T-helper 17 cell (primary cell): Measurements from ENCODE around the gene DAND5. TPM values are rescaled to one million over a fixed set of nuclear protein-coding genes. Genes with fewer than 3 reads are reported as not detected.

Experiments used
- ATAC-seq: fragments of 150-1000 bp; cut with Tn5 transposase; 2 replicates; pipeline ENCODE4 v1.10.0; 2021; ENCODE audit warnings: mild to moderate bottlenecking, moderate library complexity
- DNase-seq, 3 donors: peaks; one replicate each; pipeline versions ENCODE4 v3.0.0 to v3.0.0-alpha.2; 2020 to 2021
- H3K9me3 ChIP-seq: one replicate; pipeline ENCODE4 v1.7.0; 2013; ENCODE audit warnings: low read length, mild to moderate bottlenecking; ENCODE audit not compliant: control insufficient read depth, poor library complexity, severe bottlenecking
- H3K27ac Mint-ChIP-seq: one replicate; pipeline ENCODE4 v1.8.0; 2022; ENCODE audit warnings: mild to moderate bottlenecking, moderate library complexity, mixed read lengths
- H3K27me3 Mint-ChIP-seq: one replicate; pipeline ENCODE4 v1.8.0; 2022; ENCODE audit warnings: mixed read lengths
- H3K36me3 Mint-ChIP-seq: one replicate; pipeline ENCODE4 v1.8.0; 2022; ENCODE audit warnings: low read depth, mixed read lengths
- H3K4me1 Mint-ChIP-seq: one replicate; pipeline ENCODE4 v1.8.0; 2022; ENCODE audit warnings: mild to moderate bottlenecking, mixed read lengths
- H3K4me3 Mint-ChIP-seq: one replicate; pipeline ENCODE4 v1.8.0; 2022; ENCODE audit warnings: mild to moderate bottlenecking, moderate library complexity, mixed read lengths
- total RNA-seq, 4 donors: library from RNA in 2 of 4; stranded (reverse) in 2 of 4; gene quantifications; one replicate each; pipeline ENCODE4 v1.2.3 and lab custom pipeline; 2022 to 2026

The DAND5 gene
- total RNA-seq, 2 donors from 2014 or later, result not detected

DNA sequence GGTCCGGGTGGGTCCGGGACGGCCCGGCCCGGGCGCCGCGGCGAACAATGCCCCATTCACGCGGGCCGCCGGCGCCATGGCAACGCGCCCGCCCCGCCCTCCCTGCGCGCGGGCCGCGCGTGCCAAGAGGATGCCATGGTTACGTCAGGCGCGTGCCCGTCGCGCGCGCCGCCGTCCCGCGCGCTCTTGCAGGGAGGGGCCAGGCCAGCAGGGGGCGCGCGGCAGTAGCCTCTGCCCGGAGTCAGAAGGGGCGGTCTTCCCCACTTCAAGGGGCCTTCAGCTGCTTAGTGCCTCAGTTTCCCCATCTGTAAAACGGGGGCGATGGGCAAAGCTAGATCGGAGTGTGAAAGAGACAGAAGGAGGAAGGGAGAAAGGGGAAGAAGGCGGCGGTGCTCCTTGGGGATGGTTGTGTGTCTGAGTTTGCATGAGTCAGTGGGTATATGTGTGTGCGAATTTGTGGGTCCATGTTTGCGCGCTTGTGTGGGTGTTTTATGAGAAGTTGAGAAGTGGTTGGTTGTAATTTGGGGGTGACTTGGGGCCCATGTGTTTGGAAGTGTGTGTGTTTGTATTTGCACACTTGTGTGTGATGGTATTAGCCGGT lies 14.3 kb downstream of the DAND5 start:
- Mint-ChIP-seq H3K4me3 (no peak overlapping the region), H3K4me1 (peaks cover 10% of the 10 kb centered on the region), H3K27me3 (peaks cover 9% of the 10 kb centered on the region), H3K36me3 (no peaks in the 10 kb centered on the region), H3K27ac (no peak overlapping the region)
- ATAC-seq (peak; percentile 94), DNase-seq (peak; percentile 75 to 87 (median 75))
- H3K9me3 ChIP-seq, result no peaks in the 10 kb centered on the region

GRCh38 chr19:12984143-12984627 lies 14.8 kb downstream of the DAND5 start:
- H3K9me3 ChIP-seq, result no peaks in the 10 kb centered on the region
- Mint-ChIP-seq H3K36me3 (no peaks in the 10 kb centered on the region), H3K4me3 (no peak overlapping the region), H3K27ac (no peak overlapping the region), H3K27me3 (peaks cover 9% of the 10 kb centered on the region), H3K4me1 (peaks cover 10% of the 10 kb centered on the region)
- DNase-seq (no peak), ATAC-seq (no peak)

DNA sequence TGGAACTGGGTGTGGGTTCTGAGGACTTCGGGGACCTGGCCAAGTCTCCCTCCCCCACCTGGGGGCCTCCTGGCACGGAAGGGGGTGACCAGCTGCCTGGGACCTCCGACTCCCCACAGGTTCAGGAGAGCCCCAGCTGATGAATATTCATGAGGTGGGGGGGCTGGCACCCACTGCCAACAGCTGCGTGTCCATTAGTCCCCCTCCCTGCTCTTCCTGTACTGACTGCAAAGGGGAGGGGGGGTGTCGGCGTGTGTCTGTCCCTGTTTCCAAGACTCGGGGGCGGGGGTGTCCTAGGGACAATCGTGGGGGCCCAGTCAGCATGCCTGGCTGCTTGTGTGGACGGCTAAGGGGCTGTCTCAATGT lies 15.3 kb downstream of the DAND5 start:
- no peaks in the 10 kb centered on the region for H3K36me3 Mint-ChIP-seq
- DNase-seq, result no peak
- H3K4me3 Mint-ChIP-seq, result no peak overlapping the region
- peaks cover 9% of the 10 kb centered on the region for H3K27me3 Mint-ChIP-seq
- ATAC-seq, result no peak
- peaks cover 10% of the 10 kb centered on the region for H3K4me1 Mint-ChIP-seq
- H3K9me3 ChIP-seq, result no peaks in the 10 kb centered on the region
- no peak overlapping the region for H3K27ac Mint-ChIP-seq

DNA sequence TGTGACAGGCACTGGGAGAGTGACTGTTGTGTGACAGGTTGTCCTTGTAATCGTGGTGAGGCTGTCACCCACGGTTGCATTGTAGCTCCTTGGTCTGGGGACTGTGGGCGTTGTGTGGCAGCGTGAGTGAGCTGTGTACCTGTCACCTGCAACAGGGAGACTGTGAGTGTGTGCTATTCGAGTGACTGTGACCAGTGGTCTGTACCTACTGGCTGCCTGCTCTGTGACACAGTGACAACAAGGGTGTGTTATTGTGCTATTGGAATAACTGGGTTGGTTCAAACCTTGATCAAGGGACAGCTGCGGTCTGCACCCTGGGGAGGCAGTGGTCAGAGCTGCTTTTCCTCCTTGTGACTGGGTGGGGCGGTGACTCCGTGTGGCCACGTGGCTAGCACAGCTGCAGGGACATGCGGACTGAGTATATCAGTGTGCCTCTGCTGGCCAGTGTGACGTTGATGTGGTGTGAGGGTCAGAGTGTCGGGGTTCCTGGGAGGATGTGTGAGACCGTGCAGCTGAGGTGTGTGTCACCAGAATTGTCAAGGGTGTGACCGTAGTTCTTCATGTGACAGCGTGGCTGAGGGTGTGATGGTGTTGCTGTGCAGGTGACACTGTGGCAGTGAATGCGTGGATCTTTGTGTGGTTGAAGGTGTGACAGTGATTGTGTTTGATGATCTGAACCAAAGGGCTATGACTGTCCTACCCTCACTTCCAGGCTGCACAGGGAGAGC lies 15.8 kb downstream of the DAND5 start:
- no peak overlapping the region for H3K4me3 Mint-ChIP-seq
- no peaks in the 10 kb centered on the region for H3K9me3 ChIP-seq
- DNase-seq (no peak), ATAC-seq (no peak)
- peaks cover 10% of the 10 kb centered on the region for H3K4me1 Mint-ChIP-seq
- H3K27me3 Mint-ChIP-seq, result peaks cover 9% of the 10 kb centered on the region
- peak overlapping the region; percentile 19 for H3K27ac Mint-ChIP-seq
- no peaks in the 10 kb centered on the region for H3K36me3 Mint-ChIP-seq

- Mint-ChIP-seq H3K27me3 (peaks cover 13% of the 10 kb centered on the region), H3K4me1 (peaks cover 14% of the 10 kb centered on the region), H3K36me3 (no peaks in the 10 kb centered on the region), H3K4me3 (no peak overlapping the region), H3K27ac (no peak overlapping the region)
- no peaks in the 10 kb centered on the region for H3K9me3 ChIP-seq
- no peak for ATAC-seq
- no peak for DNase-seq
These were observed 17.4 kb downstream of the DAND5 start for GRCh38 chr19:12986726-12987125.

- Mint-ChIP-seq H3K27me3 (peaks cover 13% of the 10 kb centered on the region), H3K4me1 (peaks cover 14% of the 10 kb centered on the region)
These were observed 17.8 kb downstream of the DAND5 start for GRCh38 chr19:12987190-12987589.

DNA sequence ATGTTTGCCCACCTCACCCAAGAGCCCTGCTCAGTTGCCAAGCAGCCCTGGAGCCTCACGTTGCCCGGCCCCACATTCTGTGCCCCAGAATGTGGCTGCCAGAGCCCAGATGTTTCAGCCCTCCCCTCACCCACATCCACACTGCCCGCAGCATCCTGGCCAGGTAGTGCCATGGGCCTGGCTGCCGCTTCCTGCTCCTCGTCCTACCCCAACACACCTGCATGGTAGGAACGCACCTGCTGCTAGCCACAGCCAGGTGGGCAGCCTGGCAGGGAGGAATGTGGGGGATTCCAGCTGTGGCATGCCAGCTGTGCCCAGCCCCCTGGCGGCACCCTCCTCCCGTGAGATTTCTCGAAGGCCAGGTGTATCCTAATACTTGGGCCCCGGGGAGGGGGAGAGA lies 18.4 kb downstream of the DAND5 start:
- Mint-ChIP-seq H3K4me3 (no peak overlapping the region), H3K27ac (no peak overlapping the region), H3K4me1 (peaks cover 14% of the 10 kb centered on the region), H3K27me3 (peaks cover 13% of the 10 kb centered on the region), H3K36me3 (no peaks in the 10 kb centered on the region)
- ATAC-seq (no peak), DNase-seq (no peak)
- H3K9me3 ChIP-seq, result no peaks in the 10 kb centered on the region

More at GRCh38 chr19:12987190-12987589, 17.8 kb downstream of the DAND5 start:
- Mint-ChIP-seq H3K36me3 (no peaks in the 10 kb centered on the region), H3K27ac (no peak overlapping the region), H3K4me3 (no peak overlapping the region)
- ATAC-seq (no peak), DNase-seq (no peak)
- H3K9me3 ChIP-seq, result no peaks in the 10 kb centered on the region

GRCh38 chr19:12990431-12990830 lies 21.1 kb downstream of the DAND5 start:
- ATAC-seq (no peak), DNase-seq (no peak)
- Mint-ChIP-seq H3K27me3 (peaks cover 25% of the 10 kb centered on the region), H3K4me1 (peaks cover 15% of the 10 kb centered on the region), H3K27ac (no peak overlapping the region), H3K4me3 (no peak overlapping the region), H3K36me3 (peaks cover 5% of the 10 kb centered on the region)
- H3K9me3 ChIP-seq, result no peaks in the 10 kb centered on the region

- Mint-ChIP-seq H3K4me1 (peaks cover 15% of the 10 kb centered on the region), H3K27me3 (peaks cover 25% of the 10 kb centered on the region), H3K27ac (no peak overlapping the region), H3K36me3 (peaks cover 5% of the 10 kb centered on the region), H3K4me3 (no peak overlapping the region)
- DNase-seq (no peak), ATAC-seq (no peak)
- no peaks in the 10 kb centered on the region for H3K9me3 ChIP-seq
These were observed 21.5 kb downstream of the DAND5 start for GRCh38 chr19:12990853-12991252.

GRCh38 chr19:12991296-12991695 lies 21.9 kb downstream of the DAND5 start:
- Mint-ChIP-seq H3K4me3 (no peak overlapping the region), H3K27ac (no peak overlapping the region), H3K4me1 (peaks cover 18% of the 10 kb centered on the region), H3K27me3 (peaks cover 25% of the 10 kb centered on the region), H3K36me3 (peaks cover 5% of the 10 kb centered on the region)
- no peaks in the 10 kb centered on the region for H3K9me3 ChIP-seq
- DNase-seq, result no peak
- no peak for ATAC-seq

GRCh38 chr19:12992729-12993128 lies 23.4 kb downstream of the DAND5 start:
- H3K9me3 ChIP-seq, result no peaks in the 10 kb centered on the region
- DNase-seq (no peak), ATAC-seq (no peak)
- H3K27ac Mint-ChIP-seq, result peak overlapping the region; percentile 41
- H3K36me3 Mint-ChIP-seq, result peaks cover 5% of the 10 kb centered on the region
- peaks cover 14% of the 10 kb centered on the region for H3K4me1 Mint-ChIP-seq
- H3K4me3 Mint-ChIP-seq, result no peak overlapping the region
- H3K27me3 Mint-ChIP-seq, result peaks cover 17% of the 10 kb centered on the region

GRCh38 chr19:12993562-12993961 lies 24.2 kb downstream of the DAND5 start:
- no peaks in the 10 kb centered on the region for H3K9me3 ChIP-seq
- H3K27ac Mint-ChIP-seq, result no peak overlapping the region
- no peak for DNase-seq
- no peak for ATAC-seq
- H3K4me3 Mint-ChIP-seq, result peak overlapping the region; percentile 95
- H3K4me1 Mint-ChIP-seq, result peaks cover 17% of the 10 kb centered on the region
- peaks cover 7% of the 10 kb centered on the region for H3K36me3 Mint-ChIP-seq
- peaks cover 23% of the 10 kb centered on the region for H3K27me3 Mint-ChIP-seq

DNA sequence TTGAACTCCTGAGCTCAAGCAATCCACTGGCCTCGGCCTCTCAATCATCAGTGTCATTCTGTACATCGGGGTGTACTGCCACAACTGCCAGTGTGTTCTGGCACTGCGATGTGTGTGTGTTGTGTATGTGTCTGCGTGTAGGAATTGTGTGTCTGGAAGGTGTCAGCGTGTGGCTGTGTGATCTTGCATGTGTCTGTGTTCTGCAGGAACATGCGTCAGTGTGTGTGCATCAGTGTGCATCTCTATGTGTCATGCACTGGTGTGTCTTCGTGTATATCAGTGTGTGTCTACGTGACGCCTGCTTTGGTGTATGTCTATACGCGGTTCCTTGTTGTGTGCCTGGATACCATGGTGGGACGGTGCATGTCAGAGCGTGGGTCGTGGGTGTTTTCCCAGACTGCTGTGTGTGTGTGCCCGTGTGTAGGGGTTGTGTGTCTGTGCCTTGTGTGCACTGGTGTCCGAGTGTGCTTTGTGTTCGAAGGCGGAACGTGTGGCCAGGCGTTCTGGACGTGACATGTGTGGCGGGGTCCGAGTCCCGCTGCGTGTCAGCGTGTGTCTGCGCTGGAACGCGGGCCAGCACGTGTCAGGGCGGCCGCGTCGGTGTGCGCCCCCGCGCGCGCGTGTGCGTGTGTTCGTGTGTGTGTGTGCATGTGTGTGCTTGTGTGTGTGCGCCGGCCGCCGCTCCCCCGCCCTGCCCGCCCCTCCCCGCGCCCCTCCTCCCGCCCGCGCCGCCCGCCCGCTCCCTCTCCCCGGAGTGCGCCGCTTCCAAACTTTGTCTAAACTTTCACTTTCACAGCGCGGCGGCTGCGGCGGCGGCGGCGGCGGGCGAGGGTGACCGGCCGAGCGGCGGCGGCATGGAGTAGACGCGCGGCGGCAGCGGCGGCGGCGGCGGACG lies 25.6 kb downstream of the DAND5 start, which contains the start of gene NFIX:
Gene NFIX, plus strand, starts transcription at position 775 of the 895 bp plus-strand sequence. CDS start 363 bp downstream, outside the sequence.
- peak within 1 kb of the TSS; percentile 95 for H3K4me3 Mint-ChIP-seq
- DNase-seq, result peak; percentile 26 to 33 (median 28)
- peaks cover 30% of the 10 kb centered on the region for H3K27me3 Mint-ChIP-seq
- peaks cover 7% of the 10 kb centered on the region for H3K36me3 Mint-ChIP-seq
- H3K9me3 ChIP-seq, result no peaks in the 10 kb centered on the region
- peaks cover 17% of the 10 kb centered on the region for H3K4me1 Mint-ChIP-seq
- H3K27ac Mint-ChIP-seq, result peak within 1 kb of the TSS; percentile 82
- peak; percentile 61 for ATAC-seq
